Spleen (tissue), 11 donors: ENCODE measurements around the gene MAP2. TPM values are rescaled to one million over a fixed set of nuclear protein-coding genes. Genes with fewer than 3 reads are reported as not detected.

Experiments used
- DNase-seq: peaks from one replicate; pipeline ENCODE4 v3.0.0-alpha.2; 2020
- H3K27ac ChIP-seq, 8 donors: fragments of 200-600 bp; sonication (generic) in 7 of 8; 1 replicate in 4 of 8; 2 replicates in 4 of 8; pipeline versions ENCODE4 v1.5.0 to v1.8.0; 2016 to 2021; ENCODE audit warnings: inconsistent platforms in 4 of 8, mild to moderate bottlenecking in 4 of 8, moderate library complexity in 1 of 8
- H3K27me3 ChIP-seq, 7 donors: fragments of 200-600 bp; sonication (generic) in 6 of 7; replicated peaks in 1 of 7; 1 replicate in 4 of 7; 2 replicates in 3 of 7; pipeline versions ENCODE4 v1.5.0 to v1.8.0; 2016 to 2021; ENCODE audit warnings: inconsistent platforms in 3 of 7, mild to moderate bottlenecking in 1 of 7
- H3K36me3 ChIP-seq, 6 donors: fragments of 200-600 bp; sonication (generic) in 5 of 6; 1 replicate in 4 of 6; 2 replicates in 2 of 6; pipeline versions ENCODE4 v1.5.0 to v1.8.0; 2016 to 2021; ENCODE audit warnings: inconsistent platforms in 2 of 6
- H3K4me1 ChIP-seq, 6 donors: fragments of 200-600 bp; sonication (generic) in 5 of 6; 1 replicate in 3 of 6; 2 replicates in 3 of 6; pipeline versions ENCODE4 v1.5.0 to v1.8.0; 2016 to 2021; ENCODE audit warnings: inconsistent platforms in 3 of 6
- H3K4me3 ChIP-seq, 8 donors: fragments of 200-600 bp; sonication (generic) in 7 of 8; 1 replicate in 4 of 8; 2 replicates in 4 of 8; pipeline versions ENCODE4 v1.5.0 to v1.8.0; 2016 to 2021; ENCODE audit warnings: inconsistent platforms in 4 of 8, mild to moderate bottlenecking in 4 of 8, moderate library complexity in 2 of 8
- H3K9me3 ChIP-seq, 8 donors: fragments of 200-600 bp; sonication (generic) in 7 of 8; 1 replicate in 4 of 8; 2 replicates in 4 of 8; pipeline versions ENCODE4 v1.5.0 to v1.8.0; 2016 to 2021; ENCODE audit warnings: inconsistent platforms in 4 of 8
- POLR2A ChIP-seq, 3 donors: fragments of 450-650 bp; IDR thresholded peaks; one replicate each; pipeline ENCODE4 v1.5.1; 2017; ENCODE audit warnings: antibody characterized with exemption in 3 of 3, mild to moderate bottlenecking in 1 of 3
- POLR2AphosphoS5 ChIP-seq, 3 donors: sonication (generic); formaldehyde crosslinking; IDR thresholded peaks; one replicate each; pipeline ENCODE4 v1.5.1; 2017; ENCODE audit warnings: antibody characterized with exemption in 3 of 3
- WGBS, 5 donors: extraction: QIAGEN DNeasy Blood & Tissue Kit in 3 of 5; methylation state at CpG; one replicate each; pipeline versions ENCODE4 v1.1.5 to v1.1.7; 2013 to 2018; 5-methylcytosine and 5-hydroxymethylcytosine counted together
- intact Hi-C: fragments of 100-400 bp; cut with DNase I; formaldehyde crosslinking; loops from one replicate; pipeline ENCODE4 v1.15.0; 2023; ENCODE audit warnings: low total_unique reads
- polyA plus RNA-seq, 3 donors: library from polyadenylated mRNA; stranded (reverse); fragments of 200-250 nt; gene quantifications; one replicate each; pipeline ENCODE4 v1.2.1, GENCODE V29; 2013
- total RNA-seq, 7 donors: library from RNA; depleted of rRNA in 3 of 7; stranded (reverse); fragments of >200 nt in 3 of 7; fragmentation: NEBNext Ultra II Directional in 4 of 7; extraction: Animal tissue kit (Norgen Biotek cat#: 25700) in 4 of 7; gene quantifications; one replicate each; pipeline versions ENCODE4 v1.1.0 to v1.2.1, GENCODE V29; 2016 to 2021
- TF ChIP-seq, protein P1 (sequence below), 11 experiments: fragments of 200-600 bp in 7 of 11; fragments of 450-650 bp in 4 of 11; sonication (generic) in 4 of 11; IDR thresholded peaks in 8 of 11; conservative IDR thresholded peaks in 3 of 11; 1 replicate in 7 of 11; 2 replicates in 4 of 11; pipeline versions ENCODE4 v1.4.0 to v1.8.0; 2016 to 2021; ENCODE audit warnings: antibody characterized with exemption in 11 of 11, inconsistent platforms in 4 of 11, mild to moderate bottlenecking in 1 of 11
- donor health status: healthy with polysubstance abuse.
- donor health status: DM: no; HTN: no; CAD: no; lungs with moderate emphysema.
- donor health status: DM: no; HTN: no; CAD: no.
- donor health status: Bipolar disorder and iron deficiency.
- donor health status: healthy.
- donor health status: DM: no; HTN: no; CAD: no.
- donor health status: DM: yes; HTN: yes; CAD: no.

The MAP2 gene
- total and polyA plus RNA-seq, 10 donors, result 0.38 to 5.0 (median 1.9) TPM

DNA sequence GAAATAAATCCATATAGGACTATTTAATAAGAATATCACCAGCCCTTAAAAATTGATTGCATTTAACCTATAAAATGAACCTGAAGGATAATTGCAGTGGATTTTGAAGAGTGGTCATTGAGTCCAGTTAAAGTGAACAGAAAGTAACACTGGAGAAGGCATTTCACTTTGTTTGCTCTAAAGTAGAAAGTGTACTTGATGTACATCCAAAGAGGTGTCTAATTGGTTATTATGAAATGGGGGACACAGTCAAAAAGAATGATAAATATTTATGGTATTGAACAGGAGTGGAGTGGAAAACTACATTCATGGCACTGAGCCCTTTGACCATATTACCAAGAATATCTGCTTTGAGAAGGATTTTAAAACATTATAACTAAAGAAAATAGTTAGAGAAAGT, 28.2 kb upstream of the MAP2 start:
- intact Hi-C loops, result no loop called here

DNA sequence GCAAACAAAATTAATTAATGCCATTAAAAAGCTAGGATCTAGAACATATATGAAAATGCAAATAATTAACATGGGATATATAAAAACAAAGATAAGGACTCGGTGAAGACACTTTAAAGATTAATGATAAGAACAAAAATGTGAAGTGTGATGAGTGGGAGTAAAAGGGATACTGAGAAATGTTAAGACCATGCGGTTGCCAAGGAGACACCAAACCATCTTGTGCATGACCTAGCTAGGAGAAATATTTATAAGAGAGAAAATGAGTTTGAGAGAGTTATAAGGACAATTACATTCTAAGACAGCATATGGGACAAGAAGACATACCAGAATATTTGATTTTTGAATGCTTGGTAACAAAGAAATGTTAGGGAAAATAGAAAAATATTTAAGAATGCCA, 25.4 kb upstream of the MAP2 start:
- WGBS, 5 donors, result 62 to 81% (median 75%) methylated on average over 2 of the region's 2 CpGs
- TF ChIP-seq POLR2A (IDR thresholded peaks at IDR 0.05), result no peak
- TF ChIP-seq, protein P1, sequence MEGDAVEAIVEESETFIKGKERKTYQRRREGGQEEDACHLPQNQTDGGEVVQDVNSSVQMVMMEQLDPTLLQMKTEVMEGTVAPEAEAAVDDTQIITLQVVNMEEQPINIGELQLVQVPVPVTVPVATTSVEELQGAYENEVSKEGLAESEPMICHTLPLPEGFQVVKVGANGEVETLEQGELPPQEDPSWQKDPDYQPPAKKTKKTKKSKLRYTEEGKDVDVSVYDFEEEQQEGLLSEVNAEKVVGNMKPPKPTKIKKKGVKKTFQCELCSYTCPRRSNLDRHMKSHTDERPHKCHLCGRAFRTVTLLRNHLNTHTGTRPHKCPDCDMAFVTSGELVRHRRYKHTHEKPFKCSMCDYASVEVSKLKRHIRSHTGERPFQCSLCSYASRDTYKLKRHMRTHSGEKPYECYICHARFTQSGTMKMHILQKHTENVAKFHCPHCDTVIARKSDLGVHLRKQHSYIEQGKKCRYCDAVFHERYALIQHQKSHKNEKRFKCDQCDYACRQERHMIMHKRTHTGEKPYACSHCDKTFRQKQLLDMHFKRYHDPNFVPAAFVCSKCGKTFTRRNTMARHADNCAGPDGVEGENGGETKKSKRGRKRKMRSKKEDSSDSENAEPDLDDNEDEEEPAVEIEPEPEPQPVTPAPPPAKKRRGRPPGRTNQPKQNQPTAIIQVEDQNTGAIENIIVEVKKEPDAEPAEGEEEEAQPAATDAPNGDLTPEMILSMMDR (IDR thresholded peaks at IDR 0.05 in 8 of 11, conservative IDR thresholded peaks at IDR 0.05 in 3 of 11), result no peak
- TF ChIP-seq POLR2AphosphoS5 (IDR thresholded peaks at IDR 0.05), result no peak

More for the DNA sequence above, 28.2 kb upstream of the MAP2 start:
- no peak for DNase-seq
- TF ChIP-seq POLR2AphosphoS5 (IDR thresholded peaks at IDR 0.05), result no peak
- Histone ChIP-seq H3K9me3 (no peaks in the 10 kb centered on the region), H3K27ac (no peak overlapping the region), H3K4me1 (no peaks in the 10 kb centered on the region), H3K27me3 (peaks cover 0 to 5% (median 0%) of the 10 kb centered on the region in 7 donors), H3K36me3 (no peaks in the 10 kb centered on the region), H3K4me3 (no peak overlapping the region)

DNA sequence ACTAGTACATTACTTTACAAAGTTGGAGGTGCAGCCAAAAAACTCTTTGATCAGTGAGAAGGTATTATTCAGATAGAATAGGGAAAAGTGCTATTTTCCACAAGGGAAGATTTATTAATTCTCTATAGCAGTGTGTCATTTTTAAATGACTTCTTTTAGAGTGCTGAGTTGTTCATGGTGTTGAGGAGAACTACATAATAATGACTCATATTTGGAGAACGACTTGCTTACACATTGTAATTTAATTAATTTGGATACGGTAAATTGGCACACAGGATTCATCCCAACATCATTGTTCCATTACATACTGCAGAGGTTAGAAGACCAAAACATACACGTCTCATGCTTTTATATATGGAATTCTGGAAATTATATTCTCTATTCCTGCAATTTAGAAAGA, 22.1 kb upstream of the MAP2 start:
- no peak for DNase-seq
- H3K27me3 ChIP-seq, result no peaks in the 10 kb centered on the region
- WGBS, 5 donors, result 73 to 82% (median 77%) methylated on average over 3 of the region's 3 CpGs
- no peak overlapping the region for H3K27ac ChIP-seq
- no peak overlapping the region for H3K4me3 ChIP-seq
- H3K4me1 ChIP-seq, result no peaks in the 10 kb centered on the region
- TF ChIP-seq POLR2A (IDR thresholded peaks at IDR 0.05) (no peak), POLR2AphosphoS5 (IDR thresholded peaks at IDR 0.05) (no peak)
- TF ChIP-seq, protein P1 (IDR thresholded peaks at IDR 0.05 in 8 of 11, conservative IDR thresholded peaks at IDR 0.05 in 3 of 11), result no peak
- intact Hi-C loops, result no loop called here
- H3K9me3 ChIP-seq, result no peaks in the 10 kb centered on the region
- no peaks in the 10 kb centered on the region for H3K36me3 ChIP-seq

More for the DNA sequence above, 25.4 kb upstream of the MAP2 start:
- Histone ChIP-seq H3K36me3 (no peaks in the 10 kb centered on the region), H3K4me1 (no peaks in the 10 kb centered on the region), H3K4me3 (no peak overlapping the region), H3K27me3 (peaks cover 0 to 5% (median 0%) of the 10 kb centered on the region in 7 donors), H3K27ac (no peak overlapping the region), H3K9me3 (no peaks in the 10 kb centered on the region)
- no peak for DNase-seq
- intact Hi-C loops, result no loop called here

DNA sequence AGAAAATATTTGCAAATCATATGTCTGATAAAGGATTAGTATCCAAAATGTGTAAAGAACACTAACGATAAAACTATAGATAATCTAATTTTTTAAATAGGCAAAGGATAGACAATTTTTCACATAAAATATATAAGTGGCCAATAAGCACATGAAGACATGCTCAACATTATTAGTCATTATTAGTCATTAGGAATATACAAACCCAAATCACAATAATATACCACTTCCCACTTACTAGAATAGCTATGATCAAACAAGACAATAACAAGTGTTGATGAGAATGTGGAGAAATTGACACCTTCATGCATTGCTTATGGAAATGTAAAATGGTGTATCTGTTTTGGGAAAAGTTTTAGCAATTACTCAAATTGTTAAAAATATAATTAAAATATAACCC, 12.6 kb upstream of the MAP2 start:
- Histone ChIP-seq H3K9me3 (peaks cover 0 to 18% (median 17%) of the 10 kb centered on the region in 8 donors), H3K4me3 (no peak overlapping the region), H3K4me1 (no peaks in the 10 kb centered on the region), H3K36me3 (no peaks in the 10 kb centered on the region), H3K27me3 (no peaks in the 10 kb centered on the region), H3K27ac (no peak overlapping the region)
- intact Hi-C loops, result no loop called here
- DNase-seq, result no peak
- TF ChIP-seq POLR2A (IDR thresholded peaks at IDR 0.05) (no peak), POLR2AphosphoS5 (IDR thresholded peaks at IDR 0.05) (no peak)
- TF ChIP-seq, protein P1 (IDR thresholded peaks at IDR 0.05 in 8 of 11, conservative IDR thresholded peaks at IDR 0.05 in 3 of 11), result no peak
- 92 to 100% (median 96%) methylated on average over 1 of the region's 1 CpG for WGBS, 5 donors

DNA sequence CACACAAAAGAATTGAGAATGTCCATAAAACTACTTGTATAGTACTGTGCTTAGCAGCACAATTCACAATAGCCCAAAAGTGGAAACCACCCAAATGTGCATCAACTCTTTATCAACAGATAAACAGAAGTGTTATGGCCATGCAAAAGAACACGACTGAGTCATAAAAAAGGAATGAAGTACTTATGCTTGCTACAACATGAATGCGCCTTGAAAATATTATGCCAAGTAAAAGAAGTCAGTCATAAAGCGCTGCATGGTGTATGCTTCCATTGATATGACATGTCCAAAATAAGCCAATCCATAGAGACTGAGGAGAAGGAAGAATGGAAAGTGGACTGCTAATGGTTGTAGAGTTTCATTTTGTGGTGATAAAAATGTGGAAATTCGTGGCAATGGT, 12.1 kb upstream of the MAP2 start:
- WGBS, 5 donors, result 79 to 87% (median 82%) methylated on average over 4 of the region's 4 CpGs
- Histone ChIP-seq H3K27me3 (no peaks in the 10 kb centered on the region), H3K4me3 (no peak overlapping the region), H3K27ac (no peak overlapping the region), H3K4me1 (no peaks in the 10 kb centered on the region), H3K36me3 (no peaks in the 10 kb centered on the region), H3K9me3 (peaks cover 0 to 18% (median 17%) of the 10 kb centered on the region in 8 donors)
- no peak for TF ChIP-seq POLR2A (IDR thresholded peaks at IDR 0.05)
- TF ChIP-seq, protein P1 (IDR thresholded peaks at IDR 0.05 in 8 of 11, conservative IDR thresholded peaks at IDR 0.05 in 3 of 11), result no peak
- no peak for TF ChIP-seq POLR2AphosphoS5 (IDR thresholded peaks at IDR 0.05)
- DNase-seq, result no peak
- intact Hi-C loops, result no loop called here
